ENCODE results near the gene SUGCT. TPM values are rescaled to one million over a fixed set of nuclear protein-coding genes. Genes with fewer than 3 reads are reported as not detected.

The SUGCT gene
- polyA plus RNA-seq, 1 experiment: 12.5 TPM

- ChIA-PET POLR2A (no interaction called here), CTCF (no interaction called here)
- Histone ChIP-seq H3K9me3 (ENCODE audit: control insufficient read depth, insufficient read depth, low read length) (peaks cover 4% of the 10 kb centered on the region), H3K27ac (ENCODE audit: low read depth, low read length) (no peak overlapping the region), H3K4me3 (ENCODE audit: low read depth, low read length) (no peak overlapping the region), H3K27me3 (ENCODE audit: control insufficient read depth, insufficient read depth, low read length) (no peaks in the 10 kb centered on the region)
- no peak for TF ChIP-seq CTCF (IDR thresholded peaks at IDR 0.05; ENCODE audit: low read depth, low read length)
- DNase-seq (ENCODE audit: low read depth, low spot score): no peak
These were observed 752.3 kb downstream of the SUGCT start for GRCh38 chr7:40887099-40887498.

GRCh38 chr7:40888499-40888898, 753.7 kb downstream of the SUGCT start:
- ChIA-PET CTCF (no interaction called here), POLR2A (no interaction called here)
- H3K27me3 ChIP-seq (ENCODE audit: control insufficient read depth, insufficient read depth, low read length): no peaks in the 10 kb centered on the region
- TF ChIP-seq CTCF (IDR thresholded peaks at IDR 0.05; ENCODE audit: low read depth, low read length): no peak
- no peak overlapping the region for H3K27ac ChIP-seq (ENCODE audit: low read depth, low read length)
- H3K9me3 ChIP-seq (ENCODE audit: control insufficient read depth, insufficient read depth, low read length): peaks cover 4% of the 10 kb centered on the region
- DNase-seq (ENCODE audit: low read depth, low spot score): no peak
- no peak overlapping the region for H3K4me3 ChIP-seq (ENCODE audit: low read depth, low read length)

GRCh38 chr7:40889099-40889498, 754.3 kb downstream of the SUGCT start:
- TF ChIP-seq CTCF (IDR thresholded peaks at IDR 0.05; ENCODE audit: low read depth, low read length): no peak

GRCh38 chr7:40889539-40889938, 754.7 kb downstream of the SUGCT start:
- no peak overlapping the region for H3K4me3 ChIP-seq (ENCODE audit: low read depth, low read length)
- ChIA-PET POLR2A (no interaction called here), CTCF (no interaction called here)
- no peak for TF ChIP-seq CTCF (IDR thresholded peaks at IDR 0.05; ENCODE audit: low read depth, low read length)
- H3K27me3 ChIP-seq (ENCODE audit: control insufficient read depth, insufficient read depth, low read length): no peaks in the 10 kb centered on the region
- no peak for DNase-seq (ENCODE audit: low read depth, low spot score)
- no peak overlapping the region for H3K27ac ChIP-seq (ENCODE audit: low read depth, low read length)
- peaks cover 4% of the 10 kb centered on the region for H3K9me3 ChIP-seq (ENCODE audit: control insufficient read depth, insufficient read depth, low read length)

More at GRCh38 chr7:40889099-40889498, 754.3 kb downstream of the SUGCT start:
- H3K9me3 ChIP-seq (ENCODE audit: control insufficient read depth, insufficient read depth, low read length): peaks cover 4% of the 10 kb centered on the region
- H3K27me3 ChIP-seq (ENCODE audit: control insufficient read depth, insufficient read depth, low read length): no peaks in the 10 kb centered on the region
- ChIA-PET POLR2A (no interaction called here), CTCF (no interaction called here)
- DNase-seq (ENCODE audit: low read depth, low spot score): no peak
- H3K4me3 ChIP-seq (ENCODE audit: low read depth, low read length): no peak overlapping the region
- no peak overlapping the region for H3K27ac ChIP-seq (ENCODE audit: low read depth, low read length)

- Histone ChIP-seq H3K4me3 (ENCODE audit: low read depth, low read length) (no peak overlapping the region), H3K9me3 (ENCODE audit: control insufficient read depth, insufficient read depth, low read length) (peaks cover 4% of the 10 kb centered on the region), H3K27me3 (ENCODE audit: control insufficient read depth, insufficient read depth, low read length) (no peaks in the 10 kb centered on the region), H3K27ac (ENCODE audit: low read depth, low read length) (no peak overlapping the region)
- POLR2A ChIA-PET: no interaction called here
- no peak for TF ChIP-seq CTCF (IDR thresholded peaks at IDR 0.05; ENCODE audit: low read depth, low read length)
- no peak for DNase-seq (ENCODE audit: low read depth, low spot score)
- CTCF ChIA-PET: no interaction called here
These were observed 755.4 kb downstream of the SUGCT start for GRCh38 chr7:40890088-40890692.

Data from AG04450 (cell line).